H1 (cell line): ENCODE data around the gene CD28. TPM values are rescaled to one million over a fixed set of nuclear protein-coding genes. Genes with fewer than 3 reads are reported as not detected.

Experiments
- CTCF ChIA-PET: fragments of 300-600 bp; sonication (Branson Sonifier 250); formaldehyde crosslinking; loops from one replicate; lab custom pipeline; 2021; ENCODE audit not compliant: partially characterized antibody; lab: Charles Lee
- POLR2A ChIA-PET: fragments of 300-600 bp; sonication (Branson Sonifier 250); formaldehyde crosslinking; loops from one replicate; lab custom pipeline; 2021; ENCODE audit warnings: inconsistent platforms; ENCODE audit not compliant: partially characterized antibody; lab: Charles Lee
- DNase-seq, 2 experiments: peaks; one replicate each; pipeline versions ENCODE4 v3.0.0 to v3.0.0-alpha.2; 2010 to 2022; ENCODE audit warnings: low spot score in 2 of 2, low read depth in 1 of 2, mixed read lengths in 1 of 2
- FAIRE-seq: peaks from 2 replicates; lab custom pipeline; 2011; peaks lifted over from hg19 to GRCh38; lab: Jason Lieb, UNC
- H2AFZ ChIP-seq: 2 replicates; pipeline ENCODE4 v1.8.1; 2012; ENCODE audit warnings: low read length, inconsistent platforms
- H2AK5ac ChIP-seq: 2 replicates; pipeline ENCODE4 v1.6.1; 2013; ENCODE audit warnings: low read depth, low read length
- H2BK120ac ChIP-seq: replicated peaks from 2 replicates; pipeline ENCODE3; 2013; ENCODE audit warnings: low read depth, low read length, inconsistent platforms
- H2BK12ac ChIP-seq: 2 replicates; pipeline ENCODE4 v1.6.1; 2013; ENCODE audit warnings: low read depth, low read length
- H2BK15ac ChIP-seq: 2 replicates; pipeline ENCODE4 v1.6.1; 2013; ENCODE audit warnings: low read length
- H2BK20ac ChIP-seq: 2 replicates; pipeline ENCODE4 v1.6.1; 2013; ENCODE audit warnings: low read length
- H2BK5ac ChIP-seq: 2 replicates; pipeline ENCODE4 v1.6.1; 2013; ENCODE audit warnings: low read depth, low read length
- H3K14ac ChIP-seq: 2 replicates; pipeline ENCODE4 v1.6.1; 2013; ENCODE audit warnings: inconsistent platforms; ENCODE audit not compliant: insufficient read length
- H3K18ac ChIP-seq: 2 replicates; pipeline ENCODE4 v1.6.1; 2013; ENCODE audit warnings: low read length; ENCODE audit errors: extremely low read depth
- H3K23ac ChIP-seq: 2 replicates; pipeline ENCODE4 v1.6.1; 2013; ENCODE audit warnings: inconsistent platforms; ENCODE audit not compliant: insufficient read length
- H3K23me2 ChIP-seq: 2 replicates; pipeline ENCODE4 v1.6.1; 2013; ENCODE audit warnings: low read depth, low read length
- H3K27ac ChIP-seq: 2 replicates; pipeline ENCODE4 v1.6.1; 2011; ENCODE audit warnings: low read depth, low read length, inconsistent platforms
- H3K27me3 ChIP-seq, 4 experiments: replicated peaks in 1 of 4; 1 replicate in 1 of 4; 2 replicates in 3 of 4; pipeline versions ENCODE4 v1.6.1 to v1.8.1; 2011 to 2013; ENCODE audit warnings: low read length in 3 of 4, mild to moderate bottlenecking in 3 of 4, inconsistent platforms in 2 of 4, mixed read lengths in 2 of 4, moderate library complexity in 1 of 4; ENCODE audit not compliant: control insufficient read depth in 3 of 4, insufficient read depth in 3 of 4; ENCODE audit errors: extremely low read depth in 1 of 4
- H3K36me3 ChIP-seq, 4 experiments: 2 replicates each; pipeline versions ENCODE4 v1.6.1 to v1.8.1; 2011 to 2013; ENCODE audit warnings: mild to moderate bottlenecking in 4 of 4, low read length in 3 of 4, moderate library complexity in 2 of 4, control low read depth in 1 of 4, inconsistent platforms in 1 of 4; ENCODE audit not compliant: insufficient read depth in 4 of 4, control insufficient read depth in 2 of 4
- H3K4ac ChIP-seq: replicated peaks from 2 replicates; pipeline ENCODE3; 2013; ENCODE audit warnings: low read length, low read depth, mixed read lengths, inconsistent platforms; ENCODE audit not compliant: insufficient read length
- H3K4me1 ChIP-seq, 4 experiments: replicated peaks in 1 of 4; 1 replicate in 1 of 4; 2 replicates in 3 of 4; pipeline versions ENCODE4 v1.6.1 to v1.8.1; 2011 to 2013; ENCODE audit warnings: low read length in 3 of 4, inconsistent platforms in 2 of 4, mixed read lengths in 1 of 4; ENCODE audit not compliant: insufficient read depth in 4 of 4, control insufficient read depth in 3 of 4
- H3K4me2 ChIP-seq, 2 experiments: 2 replicates each; pipeline versions ENCODE4 v1.6.1 to v1.8.1; 2011 to 2013; ENCODE audit warnings: low read depth in 2 of 2, low read length in 2 of 2, control low read depth in 1 of 2, inconsistent platforms in 1 of 2, mild to moderate bottlenecking in 1 of 2; ENCODE audit not compliant: insufficient read depth in 1 of 2
- H3K4me3 ChIP-seq, 4 experiments: fragments of 200-600, 300-600 bp in 1 of 4; sonication (generic), shearing (Covaris generic), sonication (Bioruptor Twin) in 1 of 4; 2 replicates each; pipeline versions ENCODE4 v1.5.1 to v1.8.1; 2011 to 2016; ENCODE audit warnings: low read length in 4 of 4, low read depth in 3 of 4, control low read depth in 2 of 4, inconsistent platforms in 2 of 4, mild to moderate bottlenecking in 2 of 4, mixed read lengths in 1 of 4, moderate library complexity in 1 of 4; ENCODE audit not compliant: insufficient read depth in 2 of 4; ENCODE audit errors: extremely low read depth in 1 of 4
- H3K56ac ChIP-seq: replicated peaks from 2 replicates; pipeline ENCODE3; 2013; ENCODE audit warnings: low read depth, mild to moderate bottlenecking, mixed read lengths, low read length, inconsistent platforms; ENCODE audit not compliant: insufficient read length
- H3K79me1 ChIP-seq: 2 replicates; pipeline ENCODE4 v1.6.1; 2013; ENCODE audit warnings: low read depth, low read length, control low read depth
- H3K79me2 ChIP-seq, 2 experiments: 2 replicates each; pipeline versions ENCODE4 v1.6.1 to v1.8.1; 2012 to 2013; ENCODE audit warnings: low read length in 2 of 2, mild to moderate bottlenecking in 2 of 2, inconsistent platforms in 1 of 2; ENCODE audit not compliant: insufficient read depth in 2 of 2, control insufficient read depth in 1 of 2
- H3K9ac ChIP-seq, 4 experiments: replicated peaks in 1 of 4; 1 replicate in 1 of 4; 2 replicates in 3 of 4; pipeline versions ENCODE4 v1.6.1 to v1.8.1; 2011 to 2013; ENCODE audit warnings: low read depth in 3 of 4, low read length in 3 of 4, control low read depth in 2 of 4, mild to moderate bottlenecking in 2 of 4, moderate library complexity in 2 of 4, inconsistent platforms in 1 of 4; ENCODE audit errors: extremely low read depth in 1 of 4
- H3K9me3 ChIP-seq, 2 experiments: 2 replicates each; pipeline versions ENCODE4 v1.6.1 to v1.8.1; 2012 to 2013; ENCODE audit warnings: mild to moderate bottlenecking in 2 of 2, moderate library complexity in 2 of 2, control low read depth in 1 of 2, inconsistent platforms in 1 of 2, low read depth in 1 of 2, low read length in 1 of 2, mixed read lengths in 1 of 2; ENCODE audit not compliant: insufficient read depth in 2 of 2
- H4K20me1 ChIP-seq, 2 experiments: replicated peaks in 1 of 2; 2 replicates each; pipeline versions ENCODE3 to v1.8.1; 2011 to 2013; ENCODE audit warnings: inconsistent platforms in 2 of 2, low read length in 2 of 2, mild to moderate bottlenecking in 1 of 2; ENCODE audit not compliant: insufficient read depth in 2 of 2, control insufficient read depth in 1 of 2
- H4K5ac ChIP-seq: 2 replicates; pipeline ENCODE4 v1.6.1; 2013; ENCODE audit warnings: low read length, low read depth, mixed read lengths, inconsistent platforms; ENCODE audit not compliant: insufficient read length
- H4K8ac ChIP-seq: 2 replicates; pipeline ENCODE4 v1.8.0; 2013; ENCODE audit warnings: mild to moderate bottlenecking, moderate library complexity, low read length, inconsistent platforms; ENCODE audit not compliant: insufficient read depth; ENCODE audit errors: extremely low read depth
- H4K91ac ChIP-seq: replicated peaks from 2 replicates; pipeline ENCODE3; 2013; ENCODE audit warnings: low read length, mixed read lengths, inconsistent platforms; ENCODE audit not compliant: insufficient read length
- CBX5 ChIP-seq: fragments of 300-800, 300-1000 bp; sonication (generic); IDR thresholded peaks from 2 replicates; pipeline ENCODE4 v1.7.1; 2016; ENCODE audit warnings: antibody characterized with exemption, low read length, low read depth
- CHD1 ChIP-seq: IDR thresholded peaks from 2 replicates; pipeline ENCODE4 v1.6.1; 2012; ENCODE audit warnings: low read depth, low read length, improper control_type of control experiment
- SRF ChIP-seq: IDR thresholded peaks from 2 replicates; pipeline ENCODE4 v1.6.1; 2011; ENCODE audit warnings: mild to moderate bottlenecking, low read depth, low read length, moderate library complexity
- TAF7 ChIP-seq: optimal IDR thresholded peaks from 2 replicates; pipeline ENCODE3; 2011; ENCODE audit warnings: low read depth, mild to moderate bottlenecking, inconsistent platforms, low read length, moderate library complexity, borderline replicate concordance
- YY1 ChIP-seq: IDR thresholded peaks from 2 replicates; pipeline ENCODE4 v1.6.1; 2011; ENCODE audit warnings: low read depth, mild to moderate bottlenecking, low read length
- WGBS, 2 experiments: shearing (Covaris generic) in 1 of 2; methylation state at CpG; one replicate each; pipeline versions ENCODE4 v1.1.6 to v1.1.7; 2013 to 2015; ENCODE audit warnings: low lambda C conversion rate in 2 of 2, mixed read lengths in 2 of 2, inconsistent platforms in 1 of 2, low coverage in 1 of 2, missing lambda C conversion rate in 1 of 2; ENCODE audit not compliant: insufficient replicate concordance in 2 of 2, insufficient coverage in 1 of 2, insufficient read length in 1 of 2; ENCODE audit errors: extremely low coverage in 1 of 2, missing lambda C conversion rate in 1 of 2; 5-methylcytosine and 5-hydroxymethylcytosine counted together
- polyA plus RNA-seq, 7 experiments: library from polyadenylated mRNA; depleted of rRNA in 3 of 7; stranded (reverse) in 5 of 7; unstranded in 2 of 7; fragments of >200 nt in 5 of 7; fragments of 200-250 nt in 2 of 7; gene quantifications; 1 replicate in 5 of 7; 2 replicates in 1 of 7; 4 replicates in 1 of 7; pipeline versions ENCODE4 v1.2.1 to v1.2.3, GENCODE V29; 2011 to 2013; ENCODE audit warnings: missing spikeins in 2 of 7, mixed read lengths in 2 of 7
- total RNA-seq: library from RNA; stranded (reverse); fragmentation: NEBNext Ultra II Directional; extraction: Animal tissue kit (Norgen Biotek cat#: 25700); gene quantifications from 2 replicates; pipeline ENCODE4 v1.2.1, GENCODE V29; 2021

The CD28 gene
- total and polyA plus RNA-seq, 2 of the 8 experiments (the other 6 are each of a cell fraction or from before 2014, with no cell fraction given), result not detected

GRCh38 chr2:203750346-203751068, 44.1 kb downstream of the CD28 start:
- Histone ChIP-seq H2AK5ac (no peak overlapping the region), H3K56ac (no peak overlapping the region), H3K18ac (no peak overlapping the region), H2BK120ac (no peak overlapping the region), H2BK15ac (no peak overlapping the region), H3K23me2 (no peaks in the 10 kb centered on the region), H3K4me2 (no peak overlapping the region), H4K8ac (no peak overlapping the region), H2AFZ (no peak overlapping the region), H3K4ac (no peak overlapping the region), H3K27ac (no peak overlapping the region), H3K4me3 (no peak overlapping the region), H4K20me1 (no peaks in the 10 kb centered on the region), H3K23ac (no peak overlapping the region), H3K36me3 (no peaks in the 10 kb centered on the region), H3K4me1 (no peaks in the 10 kb centered on the region), H3K9me3 (no peaks in the 10 kb centered on the region), H2BK5ac (no peak overlapping the region), H2BK20ac (no peak overlapping the region), H3K79me2 (no peaks in the 10 kb centered on the region), H3K9ac (no peak overlapping the region), H3K14ac (no peak overlapping the region), H3K27me3 (no peaks in the 10 kb centered on the region), H4K5ac (no peak overlapping the region), H2BK12ac (no peak overlapping the region), H3K79me1 (no peaks in the 10 kb centered on the region), H4K91ac (no peak overlapping the region)
- TF ChIP-seq CBX5, result no peak
- no peak for TF ChIP-seq YY1
- TF ChIP-seq CHD1, result no peak
- TF ChIP-seq TAF7, result no peak
- TF ChIP-seq SRF, result no peak
- FAIRE-seq (no peak), DNase-seq (no peak)
- ChIA-PET POLR2A (no interaction called here), CTCF (interaction anchor here (0.8 to 2.7 kb wide), 6 partner anchors 9 to 65 kb away, joined by 3 to 13 read pairs (median 5); no protein-coding TSS in a partner anchor)
- 97% methylated on average over 6 of the region's 6 CpGs; no CpG with 5 or more reads in 1 of the 2 experiments for WGBS, 2 experiments
